ENCODE results near the gene AHR. TPM values are rescaled to one million over a fixed set of nuclear protein-coding genes. Genes with fewer than 3 reads are reported as not detected.

AHR gene
- 36.3 and 36.9 TPM in 2 replicates for total RNA-seq

GRCh38 chr7:17298102-17298839 is at the start of gene AHR:
Gene AHR, plus strand, starts transcription at chr7:17298652. Its CDS starts 613 bp downstream, at chr7:17299265.

Measured in myometrial cell (primary cell).